T-helper 17 cell (primary cell): ENCODE data around the gene SLC6A3. TPM values are rescaled to one million over a fixed set of nuclear protein-coding genes. Genes with fewer than 3 reads are reported as not detected.
A peak's percentile ranks its signal among the peaks of the same experiment; 100 is the strongest.

Experiments used
- ATAC-seq: fragments of 150-1000 bp; cut with Tn5 transposase; 2 replicates; pipeline ENCODE4 v1.10.0; 2021; ENCODE audit warnings: mild to moderate bottlenecking, moderate library complexity
- DNase-seq, 3 donors: peaks; one replicate each; pipeline versions ENCODE4 v3.0.0 to v3.0.0-alpha.2; 2020 to 2021
- H3K9me3 ChIP-seq: one replicate; pipeline ENCODE4 v1.7.0; 2013; ENCODE audit warnings: low read length, mild to moderate bottlenecking; ENCODE audit not compliant: control insufficient read depth, poor library complexity, severe bottlenecking
- H3K27ac Mint-ChIP-seq: one replicate; pipeline ENCODE4 v1.8.0; 2022; ENCODE audit warnings: mild to moderate bottlenecking, moderate library complexity, mixed read lengths
- H3K27me3 Mint-ChIP-seq: one replicate; pipeline ENCODE4 v1.8.0; 2022; ENCODE audit warnings: mixed read lengths
- H3K36me3 Mint-ChIP-seq: one replicate; pipeline ENCODE4 v1.8.0; 2022; ENCODE audit warnings: low read depth, mixed read lengths
- H3K4me1 Mint-ChIP-seq: one replicate; pipeline ENCODE4 v1.8.0; 2022; ENCODE audit warnings: mild to moderate bottlenecking, mixed read lengths
- H3K4me3 Mint-ChIP-seq: one replicate; pipeline ENCODE4 v1.8.0; 2022; ENCODE audit warnings: mild to moderate bottlenecking, moderate library complexity, mixed read lengths
- total RNA-seq, 4 donors: library from RNA in 2 of 4; stranded (reverse) in 2 of 4; gene quantifications; one replicate each; pipeline ENCODE4 v1.2.3 and lab custom pipeline; 2022 to 2026

Gene SLC6A3
- total RNA-seq, 2 donors from 2014 or later: not detected

DNA sequence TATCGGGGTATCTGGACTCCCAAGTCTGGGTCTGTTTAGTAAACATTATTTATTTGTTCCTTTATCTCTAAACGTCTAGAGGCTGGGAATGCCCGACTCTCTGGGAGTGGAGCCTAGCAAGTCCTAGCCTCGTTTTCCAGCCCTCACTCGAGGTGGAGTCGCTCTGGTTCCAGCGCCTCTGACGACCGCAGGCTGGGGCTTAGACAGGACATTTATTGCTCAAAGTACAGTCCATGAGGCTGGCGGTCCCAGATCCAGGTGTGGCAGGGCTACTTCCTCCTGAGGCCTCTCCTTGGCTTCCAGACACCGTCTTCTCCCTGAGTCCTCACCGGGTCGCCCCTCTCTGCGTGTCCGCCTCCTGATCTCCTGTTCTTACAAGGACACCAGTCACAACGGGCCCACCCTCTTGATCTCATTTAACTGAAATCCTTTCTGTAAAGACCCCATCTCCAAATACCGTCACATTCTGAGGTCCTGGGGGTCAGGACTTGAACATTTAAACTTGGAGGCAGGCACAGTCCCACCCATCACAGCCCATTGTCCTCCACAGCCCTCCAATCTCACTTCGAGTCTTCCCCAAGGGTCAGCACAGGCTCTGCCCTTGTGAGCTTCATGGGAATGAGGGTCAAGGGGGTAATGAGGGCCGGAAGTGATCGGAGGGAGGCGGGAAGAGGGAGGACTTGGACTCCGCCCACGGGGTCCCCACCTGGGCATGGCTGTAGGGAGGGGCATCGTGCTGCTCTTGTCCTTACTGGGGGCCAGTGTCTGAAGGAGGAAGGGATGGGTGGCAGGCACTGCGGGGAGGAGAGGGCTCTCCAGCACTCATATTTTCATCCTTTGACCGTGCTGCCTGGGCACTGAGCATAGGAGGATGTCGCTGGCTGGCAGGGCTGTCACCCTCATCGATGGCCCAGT, 88.1 kb downstream of the SLC6A3 start:
- no peak for DNase-seq
- no peaks in the 10 kb centered on the region for H3K4me1 Mint-ChIP-seq

GRCh38 chr5:1354576-1354975, 90.7 kb downstream of the SLC6A3 start:
- no peaks in the 10 kb centered on the region for H3K9me3 ChIP-seq
- Mint-ChIP-seq H3K27ac (no peak overlapping the region), H3K27me3 (peaks cover 30% of the 10 kb centered on the region), H3K36me3 (no peaks in the 10 kb centered on the region), H3K4me1 (peaks cover 2% of the 10 kb centered on the region), H3K4me3 (no peak overlapping the region)
- no peak for DNase-seq
- no peak for ATAC-seq

More for the DNA sequence above, 88.1 kb downstream of the SLC6A3 start:
- Mint-ChIP-seq H3K36me3 (no peaks in the 10 kb centered on the region), H3K4me3 (no peak overlapping the region), H3K27me3 (peaks cover 32% of the 10 kb centered on the region), H3K27ac (no peak overlapping the region)
- no peaks in the 10 kb centered on the region for H3K9me3 ChIP-seq
- no peak for ATAC-seq

GRCh38 chr5:1352231-1353219, 92.7 kb downstream of the SLC6A3 start:
- peaks cover 2% of the 10 kb centered on the region for H3K4me1 Mint-ChIP-seq

GRCh38 chr5:1351156-1351555, 94.1 kb downstream of the SLC6A3 start:
- Mint-ChIP-seq H3K4me1 (peaks cover 4% of the 10 kb centered on the region), H3K27me3 (peaks cover 13% of the 10 kb centered on the region), H3K27ac (no peak overlapping the region), H3K36me3 (no peaks in the 10 kb centered on the region), H3K4me3 (no peak overlapping the region)
- no peaks in the 10 kb centered on the region for H3K9me3 ChIP-seq
- ATAC-seq (no peak), DNase-seq (no peak)

More at GRCh38 chr5:1352231-1353219, 92.7 kb downstream of the SLC6A3 start:
- H3K4me3 Mint-ChIP-seq: no peak overlapping the region
- ATAC-seq: no peak
- no peaks in the 10 kb centered on the region for H3K9me3 ChIP-seq
- no peak for DNase-seq
- H3K27me3 Mint-ChIP-seq: peaks cover 22% of the 10 kb centered on the region
- no peak overlapping the region for H3K27ac Mint-ChIP-seq
- H3K36me3 Mint-ChIP-seq: no peaks in the 10 kb centered on the region

- Mint-ChIP-seq H3K27ac (no peak overlapping the region), H3K36me3 (no peaks in the 10 kb centered on the region), H3K4me3 (no peak overlapping the region), H3K27me3 (peaks cover 4% of the 10 kb centered on the region), H3K4me1 (peaks cover 6% of the 10 kb centered on the region)
- DNase-seq (no peak), ATAC-seq (no peak)
- H3K9me3 ChIP-seq: no peaks in the 10 kb centered on the region
Measured at GRCh38 chr5:1349246-1349645, 96.0 kb downstream of the SLC6A3 start.

DNA sequence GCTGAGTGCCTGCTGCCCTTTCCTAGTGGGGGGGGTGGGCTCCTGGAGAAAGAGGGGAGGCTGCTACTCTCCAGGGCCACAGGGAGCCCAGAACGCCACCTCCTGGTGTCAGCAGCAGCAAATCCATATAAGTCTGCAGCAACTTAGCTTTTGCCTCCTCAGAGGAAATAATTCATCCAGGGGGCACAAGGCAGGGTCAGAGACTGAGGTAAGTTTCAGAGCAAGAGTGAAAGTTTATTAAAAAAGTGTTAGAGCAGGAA, 96.3 kb downstream of the SLC6A3 start:
- no peaks in the 10 kb centered on the region for H3K36me3 Mint-ChIP-seq

GRCh38 chr5:1347571-1347970, 97.7 kb downstream of the SLC6A3 start:
- H3K27me3 Mint-ChIP-seq: peaks cover 4% of the 10 kb centered on the region
- H3K4me3 Mint-ChIP-seq: no peak overlapping the region
- ATAC-seq (no peak), DNase-seq (no peak)
- no peaks in the 10 kb centered on the region for H3K9me3 ChIP-seq
- H3K4me1 Mint-ChIP-seq: peaks cover 16% of the 10 kb centered on the region
- no peaks in the 10 kb centered on the region for H3K36me3 Mint-ChIP-seq
- H3K27ac Mint-ChIP-seq: no peak overlapping the region

More for the DNA sequence above, 96.3 kb downstream of the SLC6A3 start:
- Mint-ChIP-seq H3K27me3 (peaks cover 4% of the 10 kb centered on the region), H3K4me3 (no peak overlapping the region), H3K27ac (no peak overlapping the region), H3K4me1 (peaks cover 10% of the 10 kb centered on the region)
- no peaks in the 10 kb centered on the region for H3K9me3 ChIP-seq
- DNase-seq: no peak
- ATAC-seq: no peak

GRCh38 chr5:1346627-1347440, 98.4 kb downstream of the SLC6A3 start:
- DNase-seq (no peak), ATAC-seq (no peak)
- H3K9me3 ChIP-seq: no peaks in the 10 kb centered on the region
- Mint-ChIP-seq H3K27me3 (no peaks in the 10 kb centered on the region), H3K4me1 (peaks cover 16% of the 10 kb centered on the region), H3K4me3 (no peak overlapping the region), H3K36me3 (no peaks in the 10 kb centered on the region), H3K27ac (no peak overlapping the region)

GRCh38 chr5:1345876-1346626, 99.2 kb downstream of the SLC6A3 start:
- Mint-ChIP-seq H3K4me1 (peaks cover 22% of the 10 kb centered on the region), H3K27ac (peak overlapping the region; percentile 29), H3K4me3 (peak overlapping the region; percentile 87), H3K27me3 (no peaks in the 10 kb centered on the region), H3K36me3 (no peaks in the 10 kb centered on the region)
- DNase-seq (no peak), ATAC-seq (no peak)
- no peaks in the 10 kb centered on the region for H3K9me3 ChIP-seq

- Mint-ChIP-seq H3K36me3 (no peaks in the 10 kb centered on the region), H3K27ac (peak within 1 kb of the TSS; percentile 77), H3K4me1 (peaks cover 21% of the 10 kb centered on the region), H3K4me3 (peak within 1 kb of the TSS; percentile 89), H3K27me3 (no peaks in the 10 kb centered on the region)
- no peaks in the 10 kb centered on the region for H3K9me3 ChIP-seq
- ATAC-seq (peak; percentile 94), DNase-seq (peak; percentile 82 to 91 (median 86))
Measured at GRCh38 chr5:1344975-1345838, 100.0 kb downstream of the SLC6A3 start, which contains the start of gene CLPTM1L. TSS of gene CLPTM1L (minus strand) at chr5:1345099. CDS start at chr5:1344841, 258 bp downstream.
